IMR-90 (cell line): ENCODE results near the gene MGLL.

Source experiments
- CEBPB ChIP-seq: IDR thresholded peaks from 2 replicates; pipeline ENCODE4 v1.6.1; 2012; ENCODE audit warnings: low read depth, low read length, improper control_type of control experiment
- CTCF ChIP-seq: conservative IDR thresholded peaks from 2 replicates; pipeline ENCODE4 v1.5.1; 2012; ENCODE audit warnings: mild to moderate bottlenecking, low read depth, low read length, improper control_type of control experiment
- ELK1 ChIP-seq: fragments of 150-350 bp; IDR thresholded peaks from 2 replicates; pipeline ENCODE4 v1.6.1; 2016; ENCODE audit warnings: low read depth, mild to moderate bottlenecking, low read length, moderate library complexity, borderline replicate concordance
- POLR2A ChIP-seq: IDR thresholded peaks from 2 replicates; pipeline ENCODE4 v1.6.1; 2012; ENCODE audit warnings: mild to moderate bottlenecking, low read depth, low read length
- RAD21 ChIP-seq: IDR thresholded peaks from 2 replicates; pipeline ENCODE4 v1.6.1; 2012; ENCODE audit warnings: low read length, improper control_type of control experiment
- RFX5 ChIP-seq: IDR thresholded peaks from 2 replicates; pipeline ENCODE4 v1.8.0; 2012; ENCODE audit warnings: low read depth, mild to moderate bottlenecking, low read length, moderate library complexity
- SMC3 ChIP-seq: fragments of 150-350 bp; IDR thresholded peaks from 2 replicates; pipeline ENCODE4 v1.6.1; 2016; ENCODE audit warnings: low read depth, mild to moderate bottlenecking, antibody characterized with exemption, low read length, moderate library complexity
- USF2 ChIP-seq: fragments of 150-350 bp; IDR thresholded peaks from 2 replicates; pipeline ENCODE4 v1.6.1; 2017; ENCODE audit warnings: mild to moderate bottlenecking, antibody characterized with exemption, low read length, low read depth

GRCh38 chr3:127849368-127849767 is 27.1 kb upstream of the MGLL start:
- TF ChIP-seq POLR2A (no peak), CTCF (no peak), ELK1 (no peak), USF2 (no peak), CEBPB (no peak), RFX5 (no peak), RAD21 (no peak), SMC3 (no peak)
